Peyer's patch (tissue), 4 donors: ENCODE data around the gene DOCK1.

Experiments
- CTCF ChIP-seq, 6 experiments: fragments of 450-650 bp in 4 of 6; fragments of 200-600 bp in 2 of 6; sonication (generic) in 1 of 6; IDR thresholded peaks; one replicate each; pipeline ENCODE4 v1.5.1; 2017 to 2019; ENCODE audit warnings: antibody characterized with exemption in 6 of 6, mild to moderate bottlenecking in 3 of 6, moderate library complexity in 1 of 6
- POLR2A ChIP-seq, 2 donors: fragments of 450-650 bp; IDR thresholded peaks; one replicate each; pipeline ENCODE4 v1.5.1; 2017; ENCODE audit warnings: antibody characterized with exemption in 2 of 2, mild to moderate bottlenecking in 2 of 2, moderate library complexity in 2 of 2

GRCh38 chr10:127195571-127196281 lies 290.5 kb downstream of the DOCK1 start:
- TF ChIP-seq CTCF (IDR thresholded peaks at IDR 0.05) = no peak
- no peak for TF ChIP-seq POLR2A (IDR thresholded peaks at IDR 0.05)
